GM12873 (cell line): ENCODE data around the gene FBLIM1.

Experiments used
- CTCF ChIP-seq: IDR thresholded peaks from 2 replicates; pipeline ENCODE4 v1.5.1; 2012; ENCODE audit warnings: low read depth, mild to moderate bottlenecking, moderate library complexity, low read length, control low read depth; ENCODE audit not compliant: insufficient read depth; ENCODE audit errors: missing control alignments

Gene FBLIM1

GRCh38 chr1:15719381-15720120 lies 39.0 kb upstream of the FBLIM1 start:
- TF ChIP-seq CTCF, result peak; percentile 10

GRCh38 chr1:15720861-15721260 lies 37.7 kb upstream of the FBLIM1 start:
- TF ChIP-seq CTCF, result no peak

- TF ChIP-seq CTCF, result no peak
These were observed 36.2 kb upstream of the FBLIM1 start for GRCh38 chr1:15722411-15722810.

GRCh38 chr1:15722836-15723532 lies 35.6 kb upstream of the FBLIM1 start:
- TF ChIP-seq CTCF, result no peak

GRCh38 chr1:15723631-15724246 lies 34.9 kb upstream of the FBLIM1 start:
- no peak for TF ChIP-seq CTCF

GRCh38 chr1:15724949-15725880 lies 33.4 kb upstream of the FBLIM1 start:
- no peak for TF ChIP-seq CTCF
